A549 treated with dexamethasone at 1 μM for 4 hours (cell line): ENCODE data around the gene CLEC1B. TPM values are rescaled to one million over a fixed set of nuclear protein-coding genes. Genes with fewer than 3 reads are reported as not detected.

ENCODE experiments used
- total RNA-seq: library from RNA; stranded (reverse); fragments of 200-300 nt; extraction: Qiagen RNA extraction; gene quantifications from 5 replicates; pipeline ENCODE4 v1.2.3, GENCODE V29; 2022

Gene CLEC1B
- not detected in 5 replicates for total RNA-seq

DNA sequence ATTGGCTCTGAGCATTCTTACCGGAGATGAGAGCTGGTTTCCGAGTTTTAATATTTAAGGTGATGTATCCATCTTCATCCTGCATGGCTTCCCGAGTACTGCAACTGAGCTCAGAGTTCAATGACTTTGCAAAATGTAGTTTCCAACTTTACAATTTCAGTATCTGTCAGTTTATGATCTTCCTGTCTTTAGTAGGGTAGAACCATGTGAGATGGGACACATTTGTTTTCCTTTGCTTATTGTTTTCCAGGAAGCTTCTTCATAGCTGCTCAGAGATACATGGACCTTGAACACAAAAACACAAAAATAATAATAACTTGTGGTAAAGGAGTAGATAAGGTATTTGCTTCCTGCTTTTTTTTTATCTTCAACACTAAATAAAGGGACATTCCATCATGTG is at the start of gene CLEC1B:
Gene CLEC1B, minus strand, starts transcription at position 106 of the 400 bp plus-strand sequence. Its CDS starts 21 bp downstream, at position 85.

DNA sequence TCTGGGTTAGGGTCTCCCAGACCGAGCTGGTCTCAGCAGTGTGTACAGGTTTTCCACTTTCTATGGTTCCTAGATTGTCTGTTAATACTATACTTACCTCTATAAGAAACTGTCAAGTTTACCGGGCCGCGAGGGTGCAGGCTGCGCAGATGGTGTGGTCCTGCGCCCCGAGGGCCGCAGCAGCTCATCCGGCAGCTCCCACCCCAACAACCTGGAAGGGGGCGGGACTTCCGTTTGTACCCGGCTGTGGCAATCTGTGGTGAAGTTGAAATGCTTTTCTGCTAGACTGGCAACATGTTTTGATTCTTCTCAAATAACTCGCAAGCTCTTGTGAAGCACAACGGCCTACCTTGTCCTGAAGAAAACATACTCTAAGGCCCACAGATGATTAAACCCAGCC is 31.5 kb upstream of the CLEC1B start, which contains the start of gene CLEC9A:
Gene CLEC9A, plus strand, starts transcription at position 237 of the 400 bp plus-strand sequence. CDS start 22,006 bp downstream, outside the sequence.

GRCh38 chr12:9971181-9971580 is 27.7 kb downstream of the CLEC1B start, which contains the start of gene CLEC12A:
Gene CLEC12A (plus strand): TSS chr12:9971409. CDS start chr12:9971597, 188 bp downstream.

Other genes starting within 250 kb of the CLEC1B start
- not detected in 5 replicates for gene CD69, start 238.2 kb downstream of the CLEC1B start, total RNA-seq
- gene KLRF1, start 171.6 kb downstream of the CLEC1B start, total RNA-seq: not detected in 5 replicates
- gene CLEC2B, start 129.8 kb downstream of the CLEC1B start, total RNA-seq: 0.94 to 1.7 TPM (median 1.1 TPM) in 5 replicates
- not detected in 5 replicates for gene KLRF2, start 117.6 kb downstream of the CLEC1B start, total RNA-seq
- not detected in 5 replicates for gene CLEC2A, start 66.8 kb downstream of the CLEC1B start, total RNA-seq
- not detected in 5 replicates for gene CLEC12A, start 27.7 kb downstream of the CLEC1B start, total RNA-seq
- not detected in 5 replicates for gene CLEC12B, start 11.5 kb upstream of the CLEC1B start, total RNA-seq
- gene CLEC9A, start 31.6 kb upstream of the CLEC1B start, total RNA-seq: not detected in 5 replicates
- gene CLEC1A, start 99.9 kb upstream of the CLEC1B start, total RNA-seq: not detected in 5 replicates
- not detected in 5 replicates for gene CLEC7A, start 131.1 kb upstream of the CLEC1B start, total RNA-seq
- gene OLR1, start 173.0 kb upstream of the CLEC1B start, total RNA-seq: 0.61 to 1.4 TPM (median 0.82 TPM) in 5 replicates
- gene TMEM52B, start 179.9 kb upstream of the CLEC1B start, total RNA-seq: 0.05 to 0.20 TPM (median 0.11 TPM) in 5 replicates
- gene GABARAPL1, start 213.8 kb upstream of the CLEC1B start, total RNA-seq: 31.0 to 48.5 TPM (median 38.3 TPM) in 5 replicates